Mesodermal cell (in vitro differentiated cells): ENCODE data around the gene ASTN2.
A peak's percentile ranks its signal among the peaks of the same experiment; 100 is the strongest.
"Not testable (repeated sequence)": the region's sequence is repeated elsewhere in the genome, so short reads cannot be mapped to it uniquely, and the experiment has no call there.

Experiments used
- H3K27ac ChIP-seq: 2 replicates; pipeline ENCODE4 v1.7.0; 2013; ENCODE audit warnings: mild to moderate bottlenecking, low read depth, low read length, moderate library complexity; ENCODE audit not compliant: severe bottlenecking
- H3K36me3 ChIP-seq: 2 replicates; pipeline ENCODE4 v1.7.1; 2013; ENCODE audit warnings: mild to moderate bottlenecking, low read length, moderate library complexity; ENCODE audit not compliant: control insufficient read depth, insufficient read depth
- H3K4me1 ChIP-seq: one replicate; pipeline ENCODE4 v1.7.1; 2013; ENCODE audit warnings: mild to moderate bottlenecking, low read length; ENCODE audit not compliant: insufficient read depth, control insufficient read depth, poor library complexity, severe bottlenecking
- H3K4me3 ChIP-seq: 2 replicates; pipeline ENCODE4 v1.7.0; 2013; ENCODE audit warnings: low read length, control low read depth, mild to moderate bottlenecking; ENCODE audit not compliant: insufficient read depth, poor library complexity, severe bottlenecking; ENCODE audit errors: extremely low read depth
- H3K9me3 ChIP-seq: 2 replicates; pipeline ENCODE4 v1.7.1; 2013; ENCODE audit warnings: mild to moderate bottlenecking, low read length, moderate library complexity; ENCODE audit not compliant: control insufficient read depth
- WGBS, 2 experiments: methylation state at CpG; one replicate each; pipeline ENCODE4 v1.1.5; 2013; ENCODE audit warnings: missing lambda C conversion rate in 2 of 2; ENCODE audit not compliant: insufficient coverage in 2 of 2; 5-methylcytosine and 5-hydroxymethylcytosine counted together

Gene ASTN2

DNA sequence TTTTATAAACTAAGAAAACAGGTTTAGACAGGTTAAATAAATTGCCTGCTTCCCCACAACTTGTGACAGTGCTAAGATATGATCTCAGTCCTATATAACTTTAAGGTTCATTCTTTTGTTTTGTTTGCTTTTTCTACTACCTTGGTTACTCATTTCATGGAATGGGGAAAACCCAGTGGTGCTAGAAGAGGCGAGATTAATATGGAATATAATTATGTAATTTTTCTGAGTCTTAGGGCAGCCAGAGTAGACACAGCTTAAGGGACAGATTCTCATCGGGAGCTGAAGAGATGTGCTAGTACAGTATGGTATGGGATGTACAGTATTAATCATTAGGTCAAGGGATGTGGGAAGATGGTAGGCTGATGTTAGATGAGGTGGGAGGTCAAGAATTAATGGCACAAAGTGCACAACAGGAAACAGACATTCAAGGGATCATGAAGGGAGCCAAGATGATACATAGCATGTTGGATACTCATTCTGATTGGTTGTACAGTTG is 721.6 kb downstream of the ASTN2 start:
- Histone ChIP-seq H3K4me1 (peaks cover 6% of the 10 kb centered on the region), H3K27ac (no peak overlapping the region), H3K36me3 (peaks cover 29% of the 10 kb centered on the region), H3K9me3 (no peaks in the 10 kb centered on the region), H3K4me3 (no peak overlapping the region)
- 98 to 100% methylated on average over 2 of the region's 2 CpGs for WGBS, 2 experiments

DNA sequence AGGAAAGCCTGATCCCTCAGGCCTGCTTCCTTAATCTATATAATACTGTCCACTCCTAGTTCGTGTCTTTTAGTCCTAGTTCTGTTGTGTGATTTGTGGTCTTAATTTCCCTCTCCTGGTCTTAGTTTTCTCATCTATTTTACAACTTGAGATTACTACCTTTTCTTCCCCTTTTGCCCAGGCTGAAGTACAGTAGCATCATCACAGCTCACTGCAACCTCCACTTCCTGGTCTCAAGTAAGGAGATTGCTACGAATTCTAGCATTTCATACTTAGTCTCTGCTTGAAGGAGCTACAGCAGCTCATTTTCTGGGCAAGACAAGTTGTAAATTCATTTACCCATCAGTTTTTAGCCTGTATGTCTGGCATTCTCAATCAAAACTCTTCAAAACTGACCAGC is 722.2 kb downstream of the ASTN2 start:
- 80% methylated on average over 1 of the region's 2 CpGs for WGBS, 2 experiments
- no peaks in the 10 kb centered on the region for H3K9me3 ChIP-seq
- no peak overlapping the region for H3K27ac ChIP-seq
- peaks cover 10% of the 10 kb centered on the region for H3K4me1 ChIP-seq
- no peak overlapping the region for H3K4me3 ChIP-seq
- H3K36me3 ChIP-seq, result peaks cover 22% of the 10 kb centered on the region

- Histone ChIP-seq H3K4me3 (no peak overlapping the region), H3K4me1 (peaks cover 10% of the 10 kb centered on the region), H3K27ac (no peak overlapping the region), H3K36me3 (peaks cover 17% of the 10 kb centered on the region), H3K9me3 (no peaks in the 10 kb centered on the region)
- 95% methylated on average over 3 of the region's 3 CpGs for WGBS, 2 experiments
Observed at GRCh38 chr9:116691607-116692006, 723.2 kb downstream of the ASTN2 start.

GRCh38 chr9:116690805-116691204 is 724.1 kb downstream of the ASTN2 start:
- not testable (repeated sequence) for H3K4me3 ChIP-seq, H3K9me3 ChIP-seq, H3K4me1 ChIP-seq, H3K27ac ChIP-seq
- peaks cover 14% of the 10 kb centered on the region for H3K36me3 ChIP-seq

DNA sequence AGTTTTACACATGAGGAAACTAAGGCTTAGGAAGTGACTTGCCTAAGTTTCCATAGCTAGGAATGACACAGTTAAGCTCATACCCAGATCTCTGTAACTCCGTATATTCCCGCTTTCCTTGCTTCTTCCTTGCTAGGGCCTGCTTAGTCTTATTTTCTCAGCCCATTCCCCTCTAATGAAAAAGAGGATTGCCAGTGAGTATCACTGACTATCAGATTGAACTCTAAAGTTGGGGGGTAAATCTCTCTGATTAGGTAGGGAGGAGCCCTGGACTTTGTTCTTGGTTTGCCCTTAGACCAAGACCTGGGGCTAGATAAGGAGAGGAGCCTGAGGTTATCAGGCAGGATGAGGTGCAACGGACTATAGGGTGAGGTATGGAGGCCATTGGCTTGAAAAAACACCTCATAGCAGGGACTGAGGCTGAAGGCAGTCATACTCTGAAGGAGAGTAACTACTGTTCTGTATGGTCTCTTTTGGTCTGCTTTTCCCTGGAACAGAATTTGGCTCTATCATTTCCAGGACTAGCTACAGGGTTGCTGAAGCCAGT is 725.3 kb downstream of the ASTN2 start:
- no peak overlapping the region for H3K4me3 ChIP-seq
- H3K4me1 ChIP-seq, result peaks cover 10% of the 10 kb centered on the region
- peaks cover 10% of the 10 kb centered on the region for H3K36me3 ChIP-seq
- no peak overlapping the region for H3K27ac ChIP-seq
- WGBS, 2 experiments, result 100% methylated on average over 1 of the region's 3 CpGs; no CpG with 5 or more reads in 1 of the 2 experiments
- peaks cover under 1% of the 10 kb centered on the region for H3K9me3 ChIP-seq

GRCh38 chr9:116688806-116689485 is 725.9 kb downstream of the ASTN2 start:
- whole genome bisulfite sequencing, 2 experiments, result 93 to 100% methylated on average over 2 of the region's 3 CpGs
- H3K4me3 ChIP-seq, result no peak overlapping the region
- peaks cover 8% of the 10 kb centered on the region for H3K36me3 ChIP-seq
- peaks cover 7% of the 10 kb centered on the region for H3K9me3 ChIP-seq
- no peak overlapping the region for H3K27ac ChIP-seq
- peaks cover 10% of the 10 kb centered on the region for H3K4me1 ChIP-seq

- peaks cover 13% of the 10 kb centered on the region for H3K9me3 ChIP-seq
- 26 to 41% methylated on average over 7 of the region's 7 CpGs for WGBS, 2 experiments
- H3K27ac ChIP-seq, result no peak overlapping the region
- peaks cover 10% of the 10 kb centered on the region for H3K4me1 ChIP-seq
- peak overlapping the region; percentile 67 for H3K4me3 ChIP-seq
- no peaks in the 10 kb centered on the region for H3K36me3 ChIP-seq
Observed at GRCh38 chr9:116687754-116688135, 727.1 kb downstream of the ASTN2 start.

GRCh38 chr9:116687074-116687753 is 727.6 kb downstream of the ASTN2 start, which contains the start of gene TRIM32:
Gene TRIM32, plus strand, starts transcription at chr9:116687305. Its CDS starts 10,438 bp downstream, at chr9:116697743.
- Histone ChIP-seq H3K36me3 (no peaks in the 10 kb centered on the region), H3K27ac (no peak within 1 kb of the TSS), H3K9me3 (peaks cover 13% of the 10 kb centered on the region), H3K4me1 (peaks cover 10% of the 10 kb centered on the region), H3K4me3 (peak within 1 kb of the TSS; percentile 67)
- WGBS, 2 experiments, result 3% methylated on average over 22 to 27 of the region's 54 CpGs

DNA sequence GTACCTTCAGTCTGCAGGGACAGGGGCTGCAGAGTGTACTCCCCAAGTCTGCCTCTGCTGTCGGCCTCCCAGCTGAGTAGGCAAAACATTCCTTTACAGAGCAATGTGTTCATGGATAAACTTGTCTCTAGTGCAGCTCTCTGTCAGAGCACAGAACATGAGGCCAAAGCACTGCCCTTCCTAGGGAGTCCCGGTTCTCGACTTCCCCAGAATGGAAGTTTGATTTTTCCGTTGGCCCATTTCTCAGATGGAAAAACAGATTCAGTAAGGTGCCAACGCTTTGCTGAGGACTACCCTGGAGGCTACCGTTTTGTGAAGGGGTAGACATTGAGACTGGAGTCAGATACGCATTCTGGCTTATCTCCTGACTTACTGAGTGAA is 728.2 kb downstream of the ASTN2 start:
- WGBS, 2 experiments, result 49 to 61% methylated on average over 6 to 7 of the region's 7 CpGs
- H3K4me3 ChIP-seq, result peak overlapping the region; percentile 67
- H3K36me3 ChIP-seq, result no peaks in the 10 kb centered on the region
- H3K9me3 ChIP-seq, result peaks cover 13% of the 10 kb centered on the region
- no peak overlapping the region for H3K27ac ChIP-seq
- H3K4me1 ChIP-seq, result peaks cover 10% of the 10 kb centered on the region

DNA sequence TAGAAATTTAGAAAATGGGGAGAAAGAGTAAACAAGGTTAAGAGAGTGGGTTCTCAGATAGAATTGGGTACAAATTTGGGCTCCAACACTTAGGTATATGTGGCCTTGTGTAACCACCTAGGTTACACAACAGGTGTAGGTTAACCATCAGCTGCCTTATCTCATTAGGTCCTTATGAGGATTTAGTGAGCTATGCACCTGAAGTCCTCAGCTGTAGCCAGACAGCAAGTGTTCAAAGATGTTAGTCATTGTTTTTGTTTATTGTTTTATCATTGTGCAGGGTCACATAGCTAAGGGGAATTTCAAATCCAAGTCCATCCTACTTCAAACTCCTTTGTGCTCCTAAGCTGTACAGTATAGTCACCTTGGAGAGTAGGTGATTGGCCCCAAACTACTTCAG is 728.7 kb downstream of the ASTN2 start:
- peaks cover 13% of the 10 kb centered on the region for H3K9me3 ChIP-seq
- H3K27ac ChIP-seq, result no peak overlapping the region
- H3K4me3 ChIP-seq, result peak overlapping the region; percentile 67
- H3K4me1 ChIP-seq, result peaks cover 10% of the 10 kb centered on the region
- no peaks in the 10 kb centered on the region for H3K36me3 ChIP-seq

GRCh38 chr9:116685166-116685565 is 729.7 kb downstream of the ASTN2 start:
- H3K36me3 ChIP-seq, result no peaks in the 10 kb centered on the region
- no peak overlapping the region for H3K4me3 ChIP-seq
- WGBS, 2 experiments, result 88 to 100% methylated on average over 2 of the region's 4 CpGs
- H3K9me3 ChIP-seq, result peaks cover 13% of the 10 kb centered on the region
- no peak overlapping the region for H3K27ac ChIP-seq
- H3K4me1 ChIP-seq, result peaks cover 10% of the 10 kb centered on the region
